Esophagus muscularis mucosa (tissue), 4 donors: ENCODE data around the gene MRO. TPM values are rescaled to one million over a fixed set of nuclear protein-coding genes. Genes with fewer than 3 reads are reported as not detected.

Source experiments
- DNase-seq: peaks from one replicate; pipeline ENCODE4 v3.0.0-alpha.2; 2017; ENCODE audit errors: extremely low spot score
- H3K27ac ChIP-seq, 4 donors: fragments of 200-600 bp; sonication (generic); replicated peaks in 1 of 4; 1 replicate in 3 of 4; 2 replicates in 1 of 4; pipeline ENCODE4 v1.5.1; 2016 to 2019; ENCODE audit warnings: mild to moderate bottlenecking in 1 of 4
- H3K27me3 ChIP-seq, 4 donors: fragments of 200-600 bp; sonication (generic); one replicate each; pipeline versions ENCODE4 v1.5.1 to v1.6.0; 2016 to 2019
- H3K36me3 ChIP-seq, 4 donors: fragments of 200-600 bp; sonication (generic); one replicate each; pipeline ENCODE4 v1.5.1; 2016 to 2019
- H3K4me1 ChIP-seq, 4 donors: fragments of 200-600 bp; sonication (generic); one replicate each; pipeline ENCODE4 v1.5.1; 2016 to 2019
- H3K4me3 ChIP-seq, 4 donors: fragments of 200-600 bp; sonication (generic); 1 replicate in 2 of 4; 2 replicates in 2 of 4; pipeline ENCODE4 v1.5.1; 2016 to 2019; ENCODE audit warnings: mild to moderate bottlenecking in 4 of 4, moderate library complexity in 1 of 4
- H3K9me3 ChIP-seq, 4 donors: fragments of 200-600 bp; sonication (generic); 1 replicate in 3 of 4; 2 replicates in 1 of 4; pipeline ENCODE4 v1.5.1; 2016 to 2019
- EP300 ChIP-seq: sonication (generic); formaldehyde crosslinking; IDR thresholded peaks from one replicate; pipeline ENCODE4 v1.6.1; 2017; ENCODE audit warnings: antibody characterized with exemption
- POLR2A ChIP-seq: fragments of 450-650 bp; IDR thresholded peaks from one replicate; pipeline ENCODE4 v1.6.1; 2017; ENCODE audit warnings: antibody characterized with exemption, moderate library complexity, mild to moderate bottlenecking, low read depth
- POLR2AphosphoS5 ChIP-seq, 2 donors: sonication (generic); formaldehyde crosslinking; IDR thresholded peaks; one replicate each; pipeline ENCODE4 v1.6.1; 2017; ENCODE audit warnings: antibody characterized with exemption in 2 of 2
- WGBS: methylation state at CpG from one replicate; pipeline ENCODE4 v1.1.5; 2018; 5-methylcytosine and 5-hydroxymethylcytosine counted together
- intact Hi-C: fragments of 100-400 bp; cut with DNase I; formaldehyde crosslinking; loops from one replicate; pipeline ENCODE4 v1.15.1; 2023
- total RNA-seq, 4 donors: library from RNA; depleted of rRNA; stranded (reverse); fragments of >200 nt; gene quantifications; one replicate each; pipeline versions ENCODE4 v1.1.0 to v1.2.1, GENCODE V29; 2016
- TF ChIP-seq, protein P1 (sequence below), 3 experiments: fragments of 200-600 bp in 2 of 3; fragments of 450-650 bp in 1 of 3; sonication (generic) in 2 of 3; IDR thresholded peaks; one replicate each; pipeline ENCODE4 v1.5.1; 2017 to 2019; ENCODE audit warnings: antibody characterized with exemption in 3 of 3, mild to moderate bottlenecking in 2 of 3, moderate library complexity in 1 of 3

Gene MRO
- total RNA-seq, 4 donors from 2014 or later, result 0.52 to 1.4 (median 0.83) TPM

DNA sequence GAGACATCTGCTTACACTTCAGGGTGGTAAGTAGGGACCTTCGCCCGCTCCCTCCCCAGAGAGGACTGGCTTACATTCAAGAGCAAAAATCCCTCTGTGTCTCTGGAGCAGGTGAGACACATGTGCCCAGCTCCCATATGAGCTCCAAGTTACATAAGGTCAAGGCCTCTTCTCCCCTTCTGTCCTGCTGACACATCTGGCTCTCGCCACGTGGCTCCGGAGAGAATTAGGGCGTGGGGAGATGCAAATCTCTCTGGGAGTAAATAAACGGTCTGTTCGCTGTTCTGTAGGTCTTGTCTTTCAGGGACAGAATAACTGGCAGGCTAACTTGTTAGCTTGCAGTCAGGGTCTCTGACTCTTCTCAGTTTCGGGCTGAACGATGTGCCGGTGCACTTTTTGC, 16.2 kb downstream of the MRO start:
- H3K27ac ChIP-seq, result no peak overlapping the region
- H3K27me3 ChIP-seq, result no peaks in the 10 kb centered on the region
- no peak overlapping the region for H3K4me3 ChIP-seq
- H3K4me1 ChIP-seq, result no peaks in the 10 kb centered on the region
- intact Hi-C loops, result no loop called here
- no peak for TF ChIP-seq EP300
- WGBS, result 86% methylated on average over 11 of the region's 11 CpGs
- H3K9me3 ChIP-seq, result no peaks in the 10 kb centered on the region
- no peak for DNase-seq
- H3K36me3 ChIP-seq, result no peaks in the 10 kb centered on the region

GRCh38 chr18:50802141-50802540, 17.7 kb downstream of the MRO start:
- no peak for TF ChIP-seq POLR2A
- no peak for TF ChIP-seq EP300
- no peak for TF ChIP-seq POLR2AphosphoS5 (IDR thresholded peaks at IDR 0.05)
- TF ChIP-seq, protein P1, sequence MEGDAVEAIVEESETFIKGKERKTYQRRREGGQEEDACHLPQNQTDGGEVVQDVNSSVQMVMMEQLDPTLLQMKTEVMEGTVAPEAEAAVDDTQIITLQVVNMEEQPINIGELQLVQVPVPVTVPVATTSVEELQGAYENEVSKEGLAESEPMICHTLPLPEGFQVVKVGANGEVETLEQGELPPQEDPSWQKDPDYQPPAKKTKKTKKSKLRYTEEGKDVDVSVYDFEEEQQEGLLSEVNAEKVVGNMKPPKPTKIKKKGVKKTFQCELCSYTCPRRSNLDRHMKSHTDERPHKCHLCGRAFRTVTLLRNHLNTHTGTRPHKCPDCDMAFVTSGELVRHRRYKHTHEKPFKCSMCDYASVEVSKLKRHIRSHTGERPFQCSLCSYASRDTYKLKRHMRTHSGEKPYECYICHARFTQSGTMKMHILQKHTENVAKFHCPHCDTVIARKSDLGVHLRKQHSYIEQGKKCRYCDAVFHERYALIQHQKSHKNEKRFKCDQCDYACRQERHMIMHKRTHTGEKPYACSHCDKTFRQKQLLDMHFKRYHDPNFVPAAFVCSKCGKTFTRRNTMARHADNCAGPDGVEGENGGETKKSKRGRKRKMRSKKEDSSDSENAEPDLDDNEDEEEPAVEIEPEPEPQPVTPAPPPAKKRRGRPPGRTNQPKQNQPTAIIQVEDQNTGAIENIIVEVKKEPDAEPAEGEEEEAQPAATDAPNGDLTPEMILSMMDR (IDR thresholded peaks at IDR 0.05), result no peak
- Histone ChIP-seq H3K4me3 (no peak overlapping the region), H3K4me1 (no peaks in the 10 kb centered on the region), H3K27ac (no peak overlapping the region), H3K9me3 (no peaks in the 10 kb centered on the region), H3K36me3 (no peaks in the 10 kb centered on the region), H3K27me3 (no peaks in the 10 kb centered on the region)
- 53% methylated on average over 3 of the region's 3 CpGs for WGBS
- intact Hi-C loops, result no loop called here
- DNase-seq, result no peak

GRCh38 chr18:50797142-50797541, 22.7 kb downstream of the MRO start:
- Histone ChIP-seq H3K9me3 (no peaks in the 10 kb centered on the region), H3K27me3 (no peaks in the 10 kb centered on the region), H3K4me3 (no peak overlapping the region), H3K4me1 (no peaks in the 10 kb centered on the region), H3K36me3 (no peaks in the 10 kb centered on the region), H3K27ac (no peak overlapping the region)
- DNase-seq, result peak; percentile 68
- intact Hi-C loops, result no loop called here
- WGBS, result 64% methylated on average over 7 of the region's 7 CpGs
- TF ChIP-seq, protein P1 (IDR thresholded peaks at IDR 0.05), result no peak

DNA sequence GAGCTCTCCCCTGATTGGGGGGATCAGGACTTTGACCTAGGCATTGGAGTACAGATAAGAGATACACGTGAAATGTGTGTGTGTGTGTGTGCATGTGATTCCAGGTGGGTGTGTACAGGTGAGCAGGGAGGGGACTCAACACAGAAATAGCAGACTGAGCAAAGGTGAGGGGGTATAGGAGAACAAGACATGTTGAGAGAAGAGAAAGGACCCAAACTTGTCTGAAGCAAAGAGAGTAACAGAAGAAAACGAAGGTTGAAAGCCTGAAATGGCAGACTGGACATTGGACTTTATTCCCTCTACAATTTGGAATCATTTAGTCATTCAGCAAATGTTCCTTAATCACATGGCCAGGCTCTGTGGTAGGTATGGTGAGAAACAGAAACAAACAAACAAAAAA, 23.3 kb downstream of the MRO start:
- H3K36me3 ChIP-seq, result no peaks in the 10 kb centered on the region
- no peaks in the 10 kb centered on the region for H3K27me3 ChIP-seq
- H3K4me1 ChIP-seq, result no peaks in the 10 kb centered on the region
- 85% methylated on average over 2 of the region's 2 CpGs for WGBS
- H3K27ac ChIP-seq, result no peak overlapping the region
- TF ChIP-seq POLR2A (no peak), POLR2AphosphoS5 (IDR thresholded peaks at IDR 0.05) (no peak), EP300 (no peak)
- TF ChIP-seq, protein P1 (IDR thresholded peaks at IDR 0.05), result no peak
- no peaks in the 10 kb centered on the region for H3K9me3 ChIP-seq
- no peak overlapping the region for H3K4me3 ChIP-seq
- intact Hi-C loops, result no loop called here
- peak; percentile 86 for DNase-seq

- Histone ChIP-seq H3K27me3 (no peaks in the 10 kb centered on the region), H3K4me1 (no peaks in the 10 kb centered on the region), H3K36me3 (no peaks in the 10 kb centered on the region), H3K27ac (no peak overlapping the region), H3K9me3 (no peaks in the 10 kb centered on the region), H3K4me3 (no peak overlapping the region)
- TF ChIP-seq POLR2AphosphoS5 (IDR thresholded peaks at IDR 0.05) (no peak), EP300 (no peak), POLR2A (no peak)
- TF ChIP-seq, protein P1 (IDR thresholded peaks at IDR 0.05), result no peak
- DNase-seq, result no peak
- WGBS, result 88% methylated on average over 10 of the region's 10 CpGs
- intact Hi-C loops, result no loop called here
Measured at GRCh38 chr18:50793641-50794565, 25.9 kb downstream of the MRO start.
